Tibial artery (tissue), 4 donors: ENCODE data around the gene VAMP2.
A peak's percentile ranks its signal among the peaks of the same experiment; 100 is the strongest.

Experiments
- DNase-seq, 2 donors: peaks; one replicate each; pipeline ENCODE4 v3.0.0-alpha.2; 2019
- H3K27ac ChIP-seq, 2 donors: fragments of 200-600 bp; sonication (generic) in 1 of 2; 1 replicate in 1 of 2; 2 replicates in 1 of 2; pipeline ENCODE4 v1.5.1; 2018 to 2019; ENCODE audit warnings: mild to moderate bottlenecking in 1 of 2
- H3K27me3 ChIP-seq, 2 donors: fragments of 200-600 bp; sonication (generic) in 1 of 2; one replicate each; pipeline versions ENCODE4 v1.5.1 to v1.6.0; 2016 to 2019
- H3K36me3 ChIP-seq, 3 donors: fragments of 200-600 bp; sonication (generic) in 2 of 3; one replicate each; pipeline ENCODE4 v1.5.1; 2016 to 2019; ENCODE audit warnings: mild to moderate bottlenecking in 2 of 3
- H3K4me1 ChIP-seq, 4 donors: fragments of 200-600 bp; sonication (generic) in 2 of 4; 1 replicate in 3 of 4; 2 replicates in 1 of 4; pipeline ENCODE4 v1.5.1; 2016 to 2019
- H3K4me3 ChIP-seq, 2 donors: fragments of 200-600 bp; sonication (generic) in 1 of 2; 1 replicate in 1 of 2; 2 replicates in 1 of 2; pipeline ENCODE4 v1.5.1; 2018 to 2019; ENCODE audit warnings: mild to moderate bottlenecking in 2 of 2
- H3K9me3 ChIP-seq, 3 donors: fragments of 200-600 bp; sonication (generic) in 1 of 3; one replicate each; pipeline ENCODE4 v1.5.1; 2016 to 2019
- intact Hi-C: fragments of 100-400 bp; cut with DNase I; formaldehyde crosslinking; loops from one replicate; pipeline ENCODE4 v1.15.0; 2023; ENCODE audit warnings: low total_unique reads
- TF ChIP-seq, protein P1 (sequence below), 2 experiments: fragments of 200-600 bp in 1 of 2; fragments of 450-650 bp in 1 of 2; IDR thresholded peaks; one replicate each; pipeline ENCODE4 v1.5.1; 2017 to 2019; ENCODE audit warnings: antibody characterized with exemption in 2 of 2, mild to moderate bottlenecking in 1 of 2, moderate library complexity in 1 of 2

VAMP2 gene, protein sequence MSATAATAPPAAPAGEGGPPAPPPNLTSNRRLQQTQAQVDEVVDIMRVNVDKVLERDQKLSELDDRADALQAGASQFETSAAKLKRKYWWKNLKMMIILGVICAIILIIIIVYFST

DNA sequence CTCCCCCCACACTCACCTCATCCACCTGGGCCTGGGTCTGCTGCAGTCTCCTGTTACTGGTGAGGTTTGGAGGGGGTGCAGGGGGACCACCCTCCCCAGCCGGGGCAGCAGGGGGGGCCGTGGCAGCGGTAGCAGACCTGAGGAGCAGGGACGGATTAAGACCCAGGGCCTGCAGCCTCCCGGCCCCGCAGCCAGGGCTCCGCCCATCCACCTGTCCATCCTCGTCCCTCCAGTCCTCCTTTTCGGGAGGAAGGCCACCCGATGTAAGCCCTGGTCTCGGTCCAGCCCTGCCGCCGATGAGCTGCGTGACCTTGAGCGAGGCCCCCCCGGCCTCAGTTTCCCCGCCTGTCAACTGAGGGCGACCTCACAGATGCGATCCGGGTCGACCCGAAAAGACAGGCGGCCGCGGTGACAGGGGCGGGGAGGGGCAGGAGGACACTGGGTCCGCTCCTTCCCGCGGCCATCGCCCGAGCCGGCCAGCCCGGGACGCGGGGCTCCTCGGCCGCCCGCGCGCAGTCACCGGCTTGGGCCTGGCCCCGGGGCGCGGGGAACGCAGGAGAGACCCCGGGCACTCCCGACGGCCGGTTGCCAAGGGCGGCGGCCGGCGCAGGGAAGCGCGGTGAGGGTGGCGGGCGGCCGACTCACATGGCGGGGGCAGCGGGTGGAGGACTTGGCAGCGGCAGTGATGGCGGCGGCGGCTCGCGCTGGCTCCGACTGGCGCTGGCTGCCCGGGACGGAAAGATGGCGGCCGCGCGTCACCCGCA, at the start of gene VAMP2:
Gene VAMP2 (minus strand): TSS at position 716 of the 764 bp plus-strand sequence. CDS start 69 bp downstream, at position 647.
- Histone ChIP-seq H3K9me3 (no peaks in the 10 kb centered on the region), H3K4me3 (peak within 1 kb of the TSS; percentile 85 to 99), H3K27ac (peak within 1 kb of the TSS; percentile 99 to 100), H3K36me3 (peaks cover 0 to 21% (median 19%) of the 10 kb centered on the region in 3 donors), H3K27me3 (no peaks in the 10 kb centered on the region), H3K4me1 (peaks cover 0 to 63% (median 45%) of the 10 kb centered on the region in 4 donors)
- TF ChIP-seq, protein P1, sequence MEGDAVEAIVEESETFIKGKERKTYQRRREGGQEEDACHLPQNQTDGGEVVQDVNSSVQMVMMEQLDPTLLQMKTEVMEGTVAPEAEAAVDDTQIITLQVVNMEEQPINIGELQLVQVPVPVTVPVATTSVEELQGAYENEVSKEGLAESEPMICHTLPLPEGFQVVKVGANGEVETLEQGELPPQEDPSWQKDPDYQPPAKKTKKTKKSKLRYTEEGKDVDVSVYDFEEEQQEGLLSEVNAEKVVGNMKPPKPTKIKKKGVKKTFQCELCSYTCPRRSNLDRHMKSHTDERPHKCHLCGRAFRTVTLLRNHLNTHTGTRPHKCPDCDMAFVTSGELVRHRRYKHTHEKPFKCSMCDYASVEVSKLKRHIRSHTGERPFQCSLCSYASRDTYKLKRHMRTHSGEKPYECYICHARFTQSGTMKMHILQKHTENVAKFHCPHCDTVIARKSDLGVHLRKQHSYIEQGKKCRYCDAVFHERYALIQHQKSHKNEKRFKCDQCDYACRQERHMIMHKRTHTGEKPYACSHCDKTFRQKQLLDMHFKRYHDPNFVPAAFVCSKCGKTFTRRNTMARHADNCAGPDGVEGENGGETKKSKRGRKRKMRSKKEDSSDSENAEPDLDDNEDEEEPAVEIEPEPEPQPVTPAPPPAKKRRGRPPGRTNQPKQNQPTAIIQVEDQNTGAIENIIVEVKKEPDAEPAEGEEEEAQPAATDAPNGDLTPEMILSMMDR (IDR thresholded peaks at IDR 0.05) = no peak
- intact Hi-C loops = loop anchor here (5.0 kb wide), 1 partner anchor 40 kb away; the partner anchor contains the start of gene HES7
- peak; percentile 73 to 91 for DNase-seq

DNA sequence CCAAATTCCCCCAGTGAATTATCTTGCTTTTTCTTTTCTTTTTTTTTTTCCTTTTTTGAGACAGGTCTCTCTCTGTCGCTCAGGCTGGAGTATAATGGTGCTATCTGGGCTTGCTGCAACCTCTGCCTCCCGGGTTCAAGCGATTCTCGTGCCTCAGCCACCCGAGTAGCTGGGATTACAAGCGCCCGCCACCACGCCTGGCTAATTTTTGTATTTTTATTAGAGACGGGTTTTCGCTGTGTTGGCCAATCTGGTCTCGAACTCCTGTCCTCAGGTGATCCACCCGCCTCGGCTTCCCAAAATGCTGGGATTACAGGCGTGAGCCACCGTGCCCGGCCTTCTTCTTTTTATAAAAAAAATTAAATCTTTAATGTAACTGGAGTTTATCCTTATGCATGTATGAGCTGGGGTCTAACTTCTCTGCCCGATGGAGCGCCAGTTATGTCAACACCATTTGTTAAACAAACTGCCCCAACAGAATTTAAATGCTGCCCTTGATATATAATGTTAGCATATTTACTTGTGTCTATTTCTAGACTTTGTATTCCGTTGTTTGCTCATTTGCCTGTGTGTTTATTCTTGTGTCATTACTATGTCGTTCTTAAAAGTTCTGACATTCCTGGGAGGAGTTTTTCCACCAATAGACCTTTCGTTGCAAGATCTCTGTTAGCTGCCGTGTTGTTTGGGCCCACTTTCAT, 48.2 kb upstream of the VAMP2 start:
- peak overlapping the region; percentile 77 to 82 for H3K27ac ChIP-seq

DNA sequence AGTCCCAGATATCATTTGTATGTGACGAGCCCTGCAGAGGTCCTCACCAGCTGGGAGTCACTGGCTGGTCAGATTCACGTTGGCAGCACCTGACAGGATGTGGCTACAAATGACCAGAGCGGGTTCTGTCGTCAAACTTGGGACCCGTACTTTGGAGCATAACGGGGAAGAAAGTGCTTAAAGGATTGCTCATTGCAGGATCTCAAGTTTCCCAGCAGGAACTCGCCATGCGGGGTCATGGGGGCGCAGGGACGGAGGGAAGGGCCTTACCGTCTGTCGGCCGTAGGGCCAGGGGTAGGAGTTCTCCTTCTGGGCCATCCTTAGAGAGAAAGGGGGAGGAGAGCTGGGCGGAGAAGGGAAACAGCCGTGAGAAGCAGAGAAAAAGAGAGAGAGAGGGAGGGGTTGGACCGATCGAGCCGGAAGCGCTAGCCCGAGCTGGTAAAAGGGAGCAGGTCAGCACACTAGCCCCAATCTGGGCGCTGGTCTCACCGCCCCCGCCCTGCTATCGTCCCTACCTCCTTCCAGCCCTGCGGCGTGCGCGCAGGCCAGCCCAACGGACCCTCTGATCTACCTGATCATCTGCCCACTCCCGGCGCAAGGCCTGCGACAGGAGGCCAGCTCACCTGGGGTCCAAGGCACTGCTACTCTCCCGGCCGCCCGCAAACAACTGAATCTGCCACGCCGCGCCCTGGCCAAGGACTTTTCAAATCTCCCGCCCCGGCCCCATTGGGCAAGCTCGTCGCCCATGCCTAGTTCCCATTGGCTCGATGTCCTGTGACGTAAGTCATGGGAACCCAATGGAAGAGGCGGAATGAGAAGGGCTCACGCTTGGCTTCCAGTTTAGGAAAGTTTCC, 47.4 kb upstream of the VAMP2 start, which contains the start of gene AURKB:
Gene AURKB (minus strand): TSS at position 669 of the 854 bp plus-strand sequence. CDS start 351 bp downstream, at position 318.
- Histone ChIP-seq H3K4me1 (peaks cover 0 to 14% (median 8%) of the 10 kb centered on the region in 4 donors), H3K27ac (peak within 1 kb of the TSS; percentile 77 to 82), H3K9me3 (no peaks in the 10 kb centered on the region), H3K36me3 (no peaks in the 10 kb centered on the region), H3K27me3 (no peaks in the 10 kb centered on the region), H3K4me3 (peak within 1 kb of the TSS; percentile 58 to 63)
- intact Hi-C loops = no loop called here
- DNase-seq = peak; percentile 96 to 97
- TF ChIP-seq, protein P1 (IDR thresholded peaks at IDR 0.05) = no peak

More for the DNA sequence above, 48.2 kb upstream of the VAMP2 start:
- intact Hi-C loops = no loop called here
- Histone ChIP-seq H3K36me3 (no peaks in the 10 kb centered on the region), H3K4me3 (peak overlapping the region; percentile 58 to 63), H3K9me3 (no peaks in the 10 kb centered on the region), H3K27me3 (no peaks in the 10 kb centered on the region), H3K4me1 (peaks cover 0 to 14% (median 8%) of the 10 kb centered on the region in 4 donors)
- TF ChIP-seq, protein P1 (IDR thresholded peaks at IDR 0.05) = no peak
- no peak for DNase-seq

DNA sequence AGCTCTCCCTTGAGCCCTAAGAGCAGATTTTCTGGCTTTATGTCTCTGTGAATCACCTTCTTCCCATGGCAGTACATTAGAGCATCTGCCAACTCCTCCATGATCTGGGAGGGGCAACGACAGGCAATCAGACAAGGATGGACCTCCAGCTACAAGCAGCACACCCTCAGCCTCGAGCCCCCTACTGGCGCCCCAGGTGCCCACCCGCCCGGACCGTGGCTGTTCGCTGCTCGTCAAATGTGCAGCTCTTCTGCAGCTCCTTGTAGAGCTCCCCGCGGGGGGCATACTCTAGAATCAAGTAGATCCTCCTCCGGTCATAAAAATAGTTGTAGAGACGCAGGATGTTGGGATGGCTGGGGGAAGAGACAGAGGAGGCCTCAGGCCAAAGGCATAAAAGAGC, 43.8 kb upstream of the VAMP2 start:
- no peaks in the 10 kb centered on the region for H3K36me3 ChIP-seq
- H3K4me3 ChIP-seq = no peak overlapping the region
- H3K4me1 ChIP-seq = peaks cover 0 to 14% (median 8%) of the 10 kb centered on the region in 4 donors
- intact Hi-C loops = no loop called here
- H3K27me3 ChIP-seq = no peaks in the 10 kb centered on the region
- TF ChIP-seq, protein P1 (IDR thresholded peaks at IDR 0.05) = no peak
- DNase-seq = no peak
- no peak overlapping the region for H3K27ac ChIP-seq
- H3K9me3 ChIP-seq = no peaks in the 10 kb centered on the region
